Osteoblast (primary cell): ENCODE data around the gene USP12. TPM values are rescaled to one million over a fixed set of nuclear protein-coding genes. Genes with fewer than 3 reads are reported as not detected.

Experiments used
- DNase-seq: peaks from one replicate; pipeline ENCODE4 v3.0.0; 2011; ENCODE audit warnings: low spot score, mixed read lengths; ENCODE audit not compliant: insufficient read length; ENCODE audit errors: missing footprints
- H2AFZ ChIP-seq: 2 replicates; pipeline ENCODE4 v1.6.0; 2011; ENCODE audit warnings: mild to moderate bottlenecking, low read length
- H3K27ac ChIP-seq: 2 replicates; pipeline ENCODE4 v1.5.1; 2011; ENCODE audit warnings: mild to moderate bottlenecking, low read depth, low read length, moderate library complexity
- H3K27me3 ChIP-seq: 2 replicates; pipeline ENCODE4 v1.6.0; 2012; ENCODE audit warnings: mild to moderate bottlenecking, control low read depth, inconsistent platforms, low read length, moderate library complexity; ENCODE audit not compliant: insufficient read depth
- H3K36me3 ChIP-seq: 2 replicates; pipeline ENCODE4 v1.5.1; 2011; ENCODE audit warnings: mild to moderate bottlenecking, low read length, control low read depth, moderate library complexity; ENCODE audit not compliant: insufficient read depth
- H3K4me1 ChIP-seq: 2 replicates; pipeline ENCODE4 v1.5.1; 2011; ENCODE audit warnings: mild to moderate bottlenecking, low read length, control low read depth, moderate library complexity; ENCODE audit not compliant: insufficient read depth
- H3K4me2 ChIP-seq: 2 replicates; pipeline ENCODE4 v1.6.0; 2011; ENCODE audit warnings: mild to moderate bottlenecking, low read length; ENCODE audit not compliant: insufficient read depth
- H3K4me3 ChIP-seq: fragments of 200-600 bp; sonication (generic); 3 replicates; pipeline ENCODE4 v1.5.1; 2012; ENCODE audit warnings: mild to moderate bottlenecking, low read length, inconsistent platforms; ENCODE audit not compliant: insufficient read depth
- H3K79me2 ChIP-seq: 2 replicates; pipeline ENCODE4 v1.6.0; 2012; ENCODE audit warnings: mild to moderate bottlenecking, low read length, control low read depth, inconsistent platforms; ENCODE audit not compliant: insufficient read depth
- H3K9me3 ChIP-seq: 2 replicates; pipeline ENCODE4 v1.5.1; 2011; ENCODE audit warnings: low read depth, low read length, control low read depth
- H4K20me1 ChIP-seq: 2 replicates; pipeline ENCODE4 v1.6.0; 2012; ENCODE audit warnings: mild to moderate bottlenecking, low read length, control low read depth; ENCODE audit not compliant: insufficient read depth
- total RNA-seq: library from RNA; depleted of rRNA; stranded (reverse); fragments of >200 nt; gene quantifications from 2 replicates; pipeline ENCODE4 v1.2.3, GENCODE V29; 2012
- TF ChIP-seq, protein P1 (sequence below): IDR thresholded peaks from 2 replicates; pipeline ENCODE4 v1.5.1; 2011; ENCODE audit warnings: mild to moderate bottlenecking, low read depth, low read length, moderate library complexity; ENCODE audit errors: extremely low read depth

The USP12 gene
- total RNA-seq, 1 donor = 24.6 TPM

- Histone ChIP-seq H4K20me1 (peaks cover 26% of the 10 kb centered on the region), H3K36me3 (no peaks in the 10 kb centered on the region), H3K9me3 (no peaks in the 10 kb centered on the region), H3K27me3 (no peaks in the 10 kb centered on the region), H3K4me1 (peaks cover 38% of the 10 kb centered on the region), H3K4me3 (peak overlapping the region; percentile 87), H3K27ac (peak overlapping the region; percentile 83), H3K4me2 (peak overlapping the region; percentile 91), H3K79me2 (peaks cover 39% of the 10 kb centered on the region), H2AFZ (peak overlapping the region; percentile 86)
- peak; percentile 100 for DNase-seq
- TF ChIP-seq, protein P1, sequence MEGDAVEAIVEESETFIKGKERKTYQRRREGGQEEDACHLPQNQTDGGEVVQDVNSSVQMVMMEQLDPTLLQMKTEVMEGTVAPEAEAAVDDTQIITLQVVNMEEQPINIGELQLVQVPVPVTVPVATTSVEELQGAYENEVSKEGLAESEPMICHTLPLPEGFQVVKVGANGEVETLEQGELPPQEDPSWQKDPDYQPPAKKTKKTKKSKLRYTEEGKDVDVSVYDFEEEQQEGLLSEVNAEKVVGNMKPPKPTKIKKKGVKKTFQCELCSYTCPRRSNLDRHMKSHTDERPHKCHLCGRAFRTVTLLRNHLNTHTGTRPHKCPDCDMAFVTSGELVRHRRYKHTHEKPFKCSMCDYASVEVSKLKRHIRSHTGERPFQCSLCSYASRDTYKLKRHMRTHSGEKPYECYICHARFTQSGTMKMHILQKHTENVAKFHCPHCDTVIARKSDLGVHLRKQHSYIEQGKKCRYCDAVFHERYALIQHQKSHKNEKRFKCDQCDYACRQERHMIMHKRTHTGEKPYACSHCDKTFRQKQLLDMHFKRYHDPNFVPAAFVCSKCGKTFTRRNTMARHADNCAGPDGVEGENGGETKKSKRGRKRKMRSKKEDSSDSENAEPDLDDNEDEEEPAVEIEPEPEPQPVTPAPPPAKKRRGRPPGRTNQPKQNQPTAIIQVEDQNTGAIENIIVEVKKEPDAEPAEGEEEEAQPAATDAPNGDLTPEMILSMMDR = no peak
These were observed 350 bp upstream of the USP12 start for GRCh38 chr13:27171827-27172494.

- TF ChIP-seq, protein P1 = no peak
- H3K79me2 ChIP-seq = peaks cover 52% of the 10 kb centered on the region
- peak; percentile 85 for DNase-seq
- H3K36me3 ChIP-seq = no peaks in the 10 kb centered on the region
- peaks cover 38% of the 10 kb centered on the region for H3K4me1 ChIP-seq
- H4K20me1 ChIP-seq = peaks cover 36% of the 10 kb centered on the region
- H3K4me2 ChIP-seq = peak overlapping the region; percentile 93
- H3K27me3 ChIP-seq = no peaks in the 10 kb centered on the region
- no peaks in the 10 kb centered on the region for H3K9me3 ChIP-seq
- peak overlapping the region; percentile 87 for H3K4me3 ChIP-seq
- peak overlapping the region; percentile 48 for H2AFZ ChIP-seq
- peak overlapping the region; percentile 84 for H3K27ac ChIP-seq
These were observed 931 bp downstream of the USP12 start for GRCh38 chr13:27170516-27171243.

DNA sequence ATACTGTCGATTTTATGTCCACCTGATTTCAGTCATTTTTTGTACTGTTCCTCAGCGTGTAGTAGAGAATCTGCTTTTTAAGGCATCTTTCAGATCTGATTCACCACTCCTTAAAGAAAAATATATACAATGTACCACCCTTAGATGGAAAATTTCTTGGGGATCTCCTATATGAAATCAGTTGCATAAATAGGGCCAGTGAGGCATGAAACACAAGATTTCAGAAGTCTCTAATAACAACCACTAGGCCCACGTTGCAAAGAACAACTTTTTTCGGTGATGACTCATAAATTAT lies 1.4 kb downstream of the USP12 start:
- peaks cover 40% of the 10 kb centered on the region for H4K20me1 ChIP-seq
- peaks cover 57% of the 10 kb centered on the region for H3K79me2 ChIP-seq
- H3K4me2 ChIP-seq = peak overlapping the region; percentile 93
- no peaks in the 10 kb centered on the region for H3K9me3 ChIP-seq
- DNase-seq = peak; percentile 95
- H2AFZ ChIP-seq = no peak overlapping the region
- peak overlapping the region; percentile 87 for H3K4me3 ChIP-seq
- no peaks in the 10 kb centered on the region for H3K36me3 ChIP-seq
- no peaks in the 10 kb centered on the region for H3K27me3 ChIP-seq
- H3K4me1 ChIP-seq = peaks cover 37% of the 10 kb centered on the region
- TF ChIP-seq, protein P1 = no peak
- H3K27ac ChIP-seq = peak overlapping the region; percentile 84

GRCh38 chr13:27168906-27169657 lies 2.5 kb downstream of the USP12 start:
- peaks cover 68% of the 10 kb centered on the region for H3K79me2 ChIP-seq
- H3K4me1 ChIP-seq = peaks cover 29% of the 10 kb centered on the region
- TF ChIP-seq, protein P1 = no peak
- H2AFZ ChIP-seq = no peak overlapping the region
- no peaks in the 10 kb centered on the region for H3K27me3 ChIP-seq
- peak overlapping the region; percentile 93 for H3K4me2 ChIP-seq
- H3K9me3 ChIP-seq = no peaks in the 10 kb centered on the region
- peaks cover 49% of the 10 kb centered on the region for H4K20me1 ChIP-seq
- DNase-seq = peak; percentile 86
- no peaks in the 10 kb centered on the region for H3K36me3 ChIP-seq
- no peak overlapping the region for H3K4me3 ChIP-seq
- H3K27ac ChIP-seq = peak overlapping the region; percentile 84
